ENCODE measurements around the gene NRSN2.

DNA sequence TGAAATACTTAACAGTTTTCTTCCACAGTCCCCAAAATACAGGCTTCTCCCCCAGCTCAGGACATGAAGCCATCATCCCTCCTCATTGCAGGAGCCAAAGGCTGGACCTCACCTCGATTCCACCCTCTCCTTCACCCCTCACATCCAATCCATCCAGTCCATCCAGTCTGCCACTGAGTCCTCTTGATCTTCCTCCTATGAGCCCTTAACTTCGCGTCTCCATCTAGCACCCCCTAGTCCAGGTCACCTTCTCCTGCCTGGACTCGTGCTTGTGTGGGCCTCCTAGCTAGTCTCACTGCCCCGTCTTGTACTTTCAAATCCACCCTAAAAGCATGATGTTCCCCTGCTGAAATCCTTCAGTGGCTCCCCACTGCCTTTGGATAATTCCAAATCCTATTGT, 37.0 kb downstream of the NRSN2 start:
- TF ChIP-seq, protein P1, sequence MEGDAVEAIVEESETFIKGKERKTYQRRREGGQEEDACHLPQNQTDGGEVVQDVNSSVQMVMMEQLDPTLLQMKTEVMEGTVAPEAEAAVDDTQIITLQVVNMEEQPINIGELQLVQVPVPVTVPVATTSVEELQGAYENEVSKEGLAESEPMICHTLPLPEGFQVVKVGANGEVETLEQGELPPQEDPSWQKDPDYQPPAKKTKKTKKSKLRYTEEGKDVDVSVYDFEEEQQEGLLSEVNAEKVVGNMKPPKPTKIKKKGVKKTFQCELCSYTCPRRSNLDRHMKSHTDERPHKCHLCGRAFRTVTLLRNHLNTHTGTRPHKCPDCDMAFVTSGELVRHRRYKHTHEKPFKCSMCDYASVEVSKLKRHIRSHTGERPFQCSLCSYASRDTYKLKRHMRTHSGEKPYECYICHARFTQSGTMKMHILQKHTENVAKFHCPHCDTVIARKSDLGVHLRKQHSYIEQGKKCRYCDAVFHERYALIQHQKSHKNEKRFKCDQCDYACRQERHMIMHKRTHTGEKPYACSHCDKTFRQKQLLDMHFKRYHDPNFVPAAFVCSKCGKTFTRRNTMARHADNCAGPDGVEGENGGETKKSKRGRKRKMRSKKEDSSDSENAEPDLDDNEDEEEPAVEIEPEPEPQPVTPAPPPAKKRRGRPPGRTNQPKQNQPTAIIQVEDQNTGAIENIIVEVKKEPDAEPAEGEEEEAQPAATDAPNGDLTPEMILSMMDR (conservative IDR thresholded peaks at IDR 0.05; ENCODE audit: low read depth, low read length), result no peak
- no peak for TF ChIP-seq RCOR1 (IDR thresholded peaks at IDR 0.05; ENCODE audit: insufficient replicate concordance, low read length)
- TF ChIP-seq POLR2A (IDR thresholded peaks at IDR 0.05; ENCODE audit: low read depth, low read length), result no peak
- TF ChIP-seq CHD1 (IDR thresholded peaks at IDR 0.05; ENCODE audit: low read depth, low read length), result no peak
- TF ChIP-seq MXI1 (IDR thresholded peaks at IDR 0.05; ENCODE audit: borderline replicate concordance, low read depth, low read length), result no peak
- TF ChIP-seq RAD21 (IDR thresholded peaks at IDR 0.05; ENCODE audit: low read length), result no peak
- TF ChIP-seq SMC3 (IDR thresholded peaks at IDR 0.05; ENCODE audit: low read depth, low read length), result no peak
- TF ChIP-seq BHLHE40 (IDR thresholded peaks at IDR 0.05; ENCODE audit: low read depth, low read length), result no peak
- TF ChIP-seq, protein P2, sequence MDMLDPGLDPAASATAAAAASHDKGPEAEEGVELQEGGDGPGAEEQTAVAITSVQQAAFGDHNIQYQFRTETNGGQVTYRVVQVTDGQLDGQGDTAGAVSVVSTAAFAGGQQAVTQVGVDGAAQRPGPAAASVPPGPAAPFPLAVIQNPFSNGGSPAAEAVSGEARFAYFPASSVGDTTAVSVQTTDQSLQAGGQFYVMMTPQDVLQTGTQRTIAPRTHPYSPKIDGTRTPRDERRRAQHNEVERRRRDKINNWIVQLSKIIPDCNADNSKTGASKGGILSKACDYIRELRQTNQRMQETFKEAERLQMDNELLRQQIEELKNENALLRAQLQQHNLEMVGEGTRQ (IDR thresholded peaks at IDR 0.05; ENCODE audit: low read depth, low read length), result no peak
- TF ChIP-seq FOS (IDR thresholded peaks at IDR 0.05; ENCODE audit: low read depth, low read length), result no peak
- no peak for TF ChIP-seq CEBPB (IDR thresholded peaks at IDR 0.05; ENCODE audit: low read depth, low read length)
- no peak for TF ChIP-seq MAFK (IDR thresholded peaks at IDR 0.05; ENCODE audit: low read depth, low read length)
- no peak for TF ChIP-seq MAZ (IDR thresholded peaks at IDR 0.05; ENCODE audit: borderline replicate concordance, low read depth, low read length)
- TF ChIP-seq RFX5 (IDR thresholded peaks at IDR 0.05; ENCODE audit: low read depth, low read length), result no peak

Measured in IMR-90 (cell line).